PC-9 (cell line): ENCODE measurements around the gene PUM1. TPM values are rescaled to one million over a fixed set of nuclear protein-coding genes. Genes with fewer than 3 reads are reported as not detected.

Source experiments
- BruUV-seq: library from RNA; stranded (reverse); fragments of 400-500 nt; replicated peaks from 2 replicates; lab custom pipeline; 2021; lab: Mats Ljungman, UMichigan
- CTCF ChIA-PET: fragments of 300-600 bp; sonication (Branson Sonifier 250); formaldehyde crosslinking; loops from one replicate; lab custom pipeline; 2022; ENCODE audit warnings: antibody characterized with exemption; lab: Charles Lee
- POLR2A ChIA-PET: fragments of 300-600 bp; sonication (Branson Sonifier 250); formaldehyde crosslinking; loops from one replicate; lab custom pipeline; 2022; ENCODE audit warnings: antibody characterized with exemption; ENCODE audit not compliant: unreplicated experiment; lab: Charles Lee
- DNase-seq, 2 experiments: peaks; one replicate each; pipeline versions ENCODE4 v3.0.0 to v3.0.0-alpha.2; 2015 to 2022; ENCODE audit warnings: mixed read lengths in 1 of 2
- H2AFZ ChIP-seq: fragments of 200-600 bp; sonication (generic); 2 replicates; pipeline ENCODE4 v1.8.1; 2017; ENCODE audit warnings: antibody characterized with exemption
- H3F3A ChIP-seq: fragments of 200-600 bp; sonication (generic); 2 replicates; pipeline ENCODE4 v1.8.1; 2017; ENCODE audit warnings: antibody characterized with exemption, mild to moderate bottlenecking, low read depth; ENCODE audit not compliant: insufficient read depth
- H3K27ac ChIP-seq: fragments of 200-600 bp; sonication (generic); 2 replicates; pipeline ENCODE4 v1.6.1; 2016; ENCODE audit warnings: mixed run types
- H3K27me3 ChIP-seq: fragments of 200-600 bp; sonication (generic); 2 replicates; pipeline ENCODE4 v1.6.1; 2016; ENCODE audit warnings: low read depth, mixed run types; ENCODE audit not compliant: insufficient read depth
- H3K36me3 ChIP-seq: fragments of 200-600 bp; sonication (generic); 2 replicates; pipeline ENCODE4 v1.6.1; 2016; ENCODE audit warnings: low read depth, mixed run types
- H3K4me1 ChIP-seq: fragments of 200-600 bp; sonication (generic); replicated peaks from 2 replicates; pipeline ENCODE4 v1.6.1; 2016; ENCODE audit warnings: mixed run types; ENCODE audit not compliant: insufficient read depth
- H3K4me2 ChIP-seq: fragments of 200-600 bp; sonication (generic); 2 replicates; pipeline ENCODE4 v1.6.1; 2017; ENCODE audit warnings: mixed run types
- H3K4me3 ChIP-seq: fragments of 200-600 bp; sonication (generic); 2 replicates; pipeline ENCODE4 v1.6.1; 2016; ENCODE audit warnings: mixed run types
- H3K79me2 ChIP-seq: fragments of 200-600 bp; sonication (generic); 2 replicates; pipeline ENCODE4 v1.6.1; 2017; ENCODE audit warnings: low read depth, mixed run types
- H3K9me2 ChIP-seq: fragments of 200-600 bp; sonication (generic); 2 replicates; pipeline ENCODE4 v1.8.1; 2017; ENCODE audit warnings: mild to moderate bottlenecking; ENCODE audit not compliant: insufficient read depth
- H3K9me3 ChIP-seq: fragments of 200-600 bp; sonication (generic); 2 replicates; pipeline ENCODE4 v1.8.1; 2016; ENCODE audit warnings: low read depth; ENCODE audit not compliant: insufficient read depth
- H4K20me1 ChIP-seq: fragments of 200-600 bp; sonication (generic); 2 replicates; pipeline ENCODE4 v1.8.1; 2017; ENCODE audit not compliant: insufficient read depth
- CTCF ChIP-seq: fragments of 200-600 bp; sonication (generic); conservative IDR thresholded peaks from 2 replicates; pipeline ENCODE4 v1.6.1; 2017; ENCODE audit warnings: mixed run types, antibody characterized with exemption, mild to moderate bottlenecking, moderate library complexity
- EZH2 ChIP-seq: fragments of 200-600 bp; sonication (generic); IDR thresholded peaks from 2 replicates; pipeline ENCODE4 v1.8.0; 2017; ENCODE audit warnings: antibody characterized with exemption, low read depth
- intact Hi-C: fragments of 100-400 bp; cut with micrococcal nuclease; formaldehyde crosslinking; loops from one replicate; pipeline ENCODE4 v1.10.0; 2022; ENCODE audit not compliant: unreplicated experiment
- total RNA-seq: library from RNA; stranded (reverse); gene quantifications from 2 replicates; pipeline ENCODE4 v1.2.3, GENCODE V29; 2021

PUM1 gene
- total RNA-seq, 1 experiment from 2014 or later, result 117 TPM

DNA sequence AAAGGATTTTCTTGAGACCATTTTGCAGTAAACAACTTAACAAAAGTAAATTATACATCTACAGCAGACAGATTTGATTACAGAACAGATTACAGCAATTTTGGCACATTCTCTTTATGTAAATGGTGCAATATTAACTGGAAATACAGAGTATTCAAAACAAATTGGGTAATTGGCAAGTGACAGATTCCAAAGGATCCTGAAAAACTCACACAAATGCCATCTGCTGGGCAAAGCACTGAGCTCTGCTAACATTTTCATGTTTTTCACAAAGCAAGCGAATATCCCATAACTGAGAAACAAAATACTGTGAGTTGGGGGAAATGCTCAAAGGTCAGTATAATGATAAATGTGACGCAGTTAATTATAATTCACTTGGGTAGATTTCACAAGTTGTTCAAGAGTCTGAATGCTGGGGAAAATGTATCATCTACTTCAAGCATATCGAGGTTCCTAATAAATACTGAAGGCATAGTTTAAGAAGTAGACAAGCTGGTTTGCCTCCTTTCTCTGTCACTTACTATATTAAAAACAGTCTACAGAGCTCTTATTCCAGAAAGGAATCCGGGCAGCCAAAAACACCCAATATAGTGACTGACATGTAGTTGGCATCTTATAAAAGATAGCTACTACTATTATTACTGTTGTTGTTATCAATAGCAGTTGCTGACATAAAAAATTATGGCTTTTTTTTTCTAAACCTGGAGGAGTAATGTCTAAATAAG lies 81.2 kb downstream of the PUM1 start:
- TF ChIP-seq EZH2 (no peak), CTCF (no peak)
- CTCF ChIA-PET, result interaction anchor here (0.6 kb wide), 2 partner anchors 22 to 1539 kb away, joined by 3 to 15 read pairs; no protein-coding TSS in a partner anchor

DNA sequence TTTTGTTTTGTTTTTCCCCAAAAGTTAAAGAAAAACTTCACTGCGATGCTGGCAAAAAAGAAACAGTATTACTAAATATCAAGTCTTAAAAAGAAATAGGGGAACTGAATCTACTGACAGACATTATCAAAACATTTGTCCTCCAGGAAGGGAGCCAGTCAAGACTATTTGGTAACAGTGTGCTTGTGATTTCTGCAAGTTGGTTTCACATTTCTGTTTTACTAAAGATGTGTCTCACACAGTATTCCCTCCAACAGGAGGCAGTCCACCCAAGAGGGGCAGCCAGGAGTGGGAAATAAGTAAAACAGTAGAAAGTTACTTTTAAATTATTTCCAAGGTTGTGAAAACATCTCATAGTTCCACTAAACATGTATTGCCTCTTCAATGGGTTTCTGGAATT lies 82.6 kb downstream of the PUM1 start:
- intact Hi-C loops, result no loop called here
- H3K9me2 ChIP-seq, result no peaks in the 10 kb centered on the region
- DNase-seq, result no peak
- no TSS peak for BruUV-seq
- ChIA-PET CTCF (no interaction called here), POLR2A (no interaction called here)
- TF ChIP-seq EZH2 (no peak), CTCF (no peak)
- peaks cover 11% of the 10 kb centered on the region; the same call in 1 of the 2 replicates for H3K36me3 ChIP-seq
- peaks cover 65% of the 10 kb centered on the region for H4K20me1 ChIP-seq
- 0 out of 2 replicates have a peak, but pooled peaks cover 2% of the 10 kb centered on the region for H3K4me1 ChIP-seq
- H3K27ac ChIP-seq, result no peak overlapping the region
- no peak overlapping the region for H3K4me3 ChIP-seq
- peaks cover 78% of the 10 kb centered on the region for H3K79me2 ChIP-seq
- no peaks in the 10 kb centered on the region for H3K9me3 ChIP-seq
- no peak overlapping the region for H2AFZ ChIP-seq
- no peak overlapping the region for H3K4me2 ChIP-seq
- no peaks in the 10 kb centered on the region for H3K27me3 ChIP-seq
- peaks cover 19% of the 10 kb centered on the region for H3F3A ChIP-seq

More for the DNA sequence above, 81.2 kb downstream of the PUM1 start:
- intact Hi-C loops, result no loop called here
- Histone ChIP-seq H3K9me2 (no peaks in the 10 kb centered on the region), H3K4me3 (no peak overlapping the region), H3K79me2 (peaks cover 83% of the 10 kb centered on the region), H4K20me1 (peaks cover 76% of the 10 kb centered on the region), H3K4me2 (no peak overlapping the region), H3K36me3 (peaks cover 5% of the 10 kb centered on the region; the same call in 1 of the 2 replicates), H3K27ac (no peak overlapping the region; the same call in 1 of the 2 replicates), H3K4me1 (no peaks in the 10 kb centered on the region), H3F3A (peaks cover 19% of the 10 kb centered on the region), H3K9me3 (no peaks in the 10 kb centered on the region), H3K27me3 (no peaks in the 10 kb centered on the region), H2AFZ (no peak overlapping the region)
- BruUV-seq, result no TSS peak
- POLR2A ChIA-PET, result no interaction called here
- DNase-seq, result no peak

GRCh38 chr1:30982431-30982830 lies 83.1 kb downstream of the PUM1 start:
- CTCF ChIA-PET, result no interaction called here
- H3K36me3 ChIP-seq, result peaks cover 11% of the 10 kb centered on the region; the same call in 1 of the 2 replicates

More at GRCh38 chr1:30982431-30982830, 83.1 kb downstream of the PUM1 start:
- Histone ChIP-seq H3K4me2 (no peak overlapping the region), H3K9me3 (no peaks in the 10 kb centered on the region), H3K27me3 (no peaks in the 10 kb centered on the region), H3F3A (peaks cover 24% of the 10 kb centered on the region), H3K4me1 (peaks cover 7% of the 10 kb centered on the region), H4K20me1 (peaks cover 64% of the 10 kb centered on the region), H2AFZ (no peak overlapping the region), H3K9me2 (no peaks in the 10 kb centered on the region), H3K79me2 (peaks cover 78% of the 10 kb centered on the region), H3K27ac (no peak overlapping the region), H3K4me3 (no peak overlapping the region)
- POLR2A ChIA-PET, result no interaction called here
- no peak for TF ChIP-seq EZH2
- no peak for TF ChIP-seq CTCF
- no TSS peak for BruUV-seq
- no peak for DNase-seq
- intact Hi-C loops, result no loop called here
